Measurements from ENCODE around the gene NECTIN2.
"Not testable (repeated sequence)": the region's sequence is repeated elsewhere in the genome, so short reads cannot be mapped to it uniquely, and the experiment has no call there.

Gene NECTIN2

GRCh38 chr19:44887648-44888047 is 41.6 kb downstream of the NECTIN2 start:
- DNase-seq = no peak

GRCh38 chr19:44888335-44888734 is 42.2 kb downstream of the NECTIN2 start:
- DNase-seq = not testable (repeated sequence)

GRCh38 chr19:44889830-44890365 is 43.8 kb downstream of the NECTIN2 start:
- DNase-seq = no peak

- DNase-seq = peak; percentile 99 to 100
Observed at GRCh38 chr19:44890366-44891015, 44.4 kb downstream of the NECTIN2 start.

GRCh38 chr19:44891016-44891882 is 45.2 kb downstream of the NECTIN2 start, which contains the start of gene TOMM40:
Gene TOMM40 (plus strand): TSS chr19:44891254. CDS start chr19:44891416, 162 bp downstream.
- peak in 1 of 2 experiments; percentile 100 for DNase-seq

- DNase-seq = no peak
Observed at GRCh38 chr19:44892932-44893331, 46.8 kb downstream of the NECTIN2 start.

- no peak for DNase-seq
Observed at GRCh38 chr19:44893332-44894051, 47.4 kb downstream of the NECTIN2 start.

GRCh38 chr19:44894052-44894400 is 47.9 kb downstream of the NECTIN2 start:
- DNase-seq = no peak

- no peak for DNase-seq
Observed at GRCh38 chr19:44894946-44895345, 48.8 kb downstream of the NECTIN2 start.

- DNase-seq = no peak
Observed at GRCh38 chr19:44897835-44898234, 51.7 kb downstream of the NECTIN2 start.

GRCh38 chr19:44900328-44901244 is 54.5 kb downstream of the NECTIN2 start:
- no peak for DNase-seq

GRCh38 chr19:44903216-44903601 is 57.1 kb downstream of the NECTIN2 start:
- no peak for DNase-seq

GRCh38 chr19:44903602-44904425 is 57.7 kb downstream of the NECTIN2 start:
- DNase-seq = peak; percentile 6 to 16

GRCh38 chr19:44904426-44904994 is 58.4 kb downstream of the NECTIN2 start:
- DNase-seq = no peak

- no peak for DNase-seq
Observed at GRCh38 chr19:44905437-44906160, 59.5 kb downstream of the NECTIN2 start, which contains the start of gene APOE. Gene APOE (plus strand): TSS chr19:44905796. CDS start chr19:44906625, 829 bp downstream.

GRCh38 chr19:44907613-44908012 is 61.5 kb downstream of the NECTIN2 start:
- no peak for DNase-seq

- no peak for DNase-seq
Observed at GRCh38 chr19:44908074-44908835, 62.2 kb downstream of the NECTIN2 start.

- no peak for DNase-seq
Observed at GRCh38 chr19:44908836-44909261, 62.8 kb downstream of the NECTIN2 start.

- DNase-seq = no peak
Observed at GRCh38 chr19:44909775-44910174, 63.7 kb downstream of the NECTIN2 start.

Data from NCI-H187 (cell line).